HG03139 (cell line): ENCODE measurements around the gene REXO4.
"Not testable (repeated sequence)": the region's sequence is repeated elsewhere in the genome, so short reads cannot be mapped to it uniquely, and the experiment has no call there.

Experiments used
- ATAC-seq: cut with Tn5 transposase; IDR thresholded peaks from one replicate; pipeline ENCODE4 v1.9.1; 2021; ENCODE audit not compliant: unreplicated experiment

Gene REXO4

DNA sequence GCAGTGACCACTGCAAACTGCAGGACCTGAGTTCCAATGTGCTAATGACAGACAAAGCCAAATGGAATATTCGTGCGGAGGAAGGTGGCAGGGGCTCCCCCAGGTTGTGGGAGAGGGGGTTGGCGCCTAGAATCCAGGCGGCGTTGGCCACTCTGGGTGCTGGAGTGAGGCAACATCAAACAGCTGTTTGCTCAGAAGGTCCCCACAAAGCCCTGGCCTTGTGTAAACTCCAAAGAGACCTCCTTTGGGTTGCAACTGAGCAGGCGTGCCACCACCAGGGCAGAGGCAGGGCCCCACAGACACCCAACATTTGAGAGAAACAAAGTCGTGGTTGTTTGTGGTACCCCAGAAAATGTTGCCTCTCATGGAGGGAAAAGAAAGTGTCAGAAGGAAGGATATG lies 27.1 kb downstream of the REXO4 start:
- no peak for ATAC-seq

DNA sequence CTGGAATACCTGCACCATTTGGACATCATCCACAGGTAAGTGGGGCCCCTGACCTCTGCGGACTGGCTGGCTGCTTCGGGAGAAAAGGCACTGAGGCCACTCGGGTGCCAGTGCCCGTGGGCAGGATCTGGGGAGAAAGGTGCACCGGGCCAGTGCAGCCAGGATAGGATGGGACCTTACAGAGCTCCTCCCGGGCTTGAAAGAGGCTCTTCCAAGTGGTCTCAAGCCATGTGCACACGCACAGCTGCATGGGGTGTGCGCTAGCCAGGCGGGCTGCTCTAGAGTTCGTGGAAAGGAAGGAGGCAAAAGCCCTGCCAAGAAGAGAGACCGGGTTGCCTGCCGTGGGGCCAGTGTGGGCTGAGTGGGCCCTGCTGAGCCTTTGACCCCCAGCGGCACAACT lies 28.2 kb downstream of the REXO4 start:
- ATAC-seq: no peak

DNA sequence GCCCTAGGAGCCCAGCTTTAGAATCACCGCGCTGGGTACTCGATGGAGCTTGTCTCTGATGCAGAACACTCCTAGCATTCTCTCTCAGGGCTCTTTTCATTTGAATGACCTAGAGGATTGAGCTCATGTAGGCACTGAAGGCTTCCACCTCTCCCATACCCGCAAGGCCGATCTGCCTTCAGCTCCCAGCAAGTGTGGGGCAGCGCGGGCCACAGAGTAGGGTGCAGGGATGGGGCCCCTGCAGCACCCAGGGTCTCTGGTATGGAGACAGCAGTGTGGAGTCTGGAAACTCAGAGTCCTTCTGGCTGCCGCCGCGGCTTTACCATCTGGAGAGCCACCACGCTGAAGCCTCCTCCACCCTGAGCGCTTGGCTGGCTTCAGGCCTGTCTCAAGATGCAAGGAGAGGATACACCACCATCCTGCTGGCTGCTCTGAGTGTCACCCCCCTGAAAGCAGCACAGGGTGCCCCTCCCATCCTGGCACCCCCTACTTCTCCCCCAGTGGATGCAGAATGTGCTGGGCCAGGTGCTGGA lies 28.7 kb downstream of the REXO4 start:
- no peak for ATAC-seq

DNA sequence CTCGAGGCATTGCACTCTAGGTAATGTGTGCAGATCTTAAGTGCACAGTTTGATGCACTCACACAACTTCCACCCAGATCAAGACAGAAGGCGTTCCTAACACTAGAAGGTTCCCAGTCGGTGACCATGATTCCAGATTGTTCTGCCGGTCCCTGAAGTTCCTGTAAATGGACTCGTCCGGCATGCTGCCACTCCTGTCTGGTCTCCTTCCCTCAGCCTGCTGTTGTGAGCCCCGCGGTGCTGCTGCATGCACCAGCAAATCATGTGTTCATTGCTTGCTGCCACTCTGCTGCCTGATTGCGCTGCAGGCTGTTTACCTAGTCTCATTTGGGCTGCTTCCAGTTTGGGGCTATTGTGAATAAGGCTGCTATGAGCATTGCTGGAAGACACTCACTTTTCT lies 30.1 kb downstream of the REXO4 start:
- ATAC-seq: no peak

DNA sequence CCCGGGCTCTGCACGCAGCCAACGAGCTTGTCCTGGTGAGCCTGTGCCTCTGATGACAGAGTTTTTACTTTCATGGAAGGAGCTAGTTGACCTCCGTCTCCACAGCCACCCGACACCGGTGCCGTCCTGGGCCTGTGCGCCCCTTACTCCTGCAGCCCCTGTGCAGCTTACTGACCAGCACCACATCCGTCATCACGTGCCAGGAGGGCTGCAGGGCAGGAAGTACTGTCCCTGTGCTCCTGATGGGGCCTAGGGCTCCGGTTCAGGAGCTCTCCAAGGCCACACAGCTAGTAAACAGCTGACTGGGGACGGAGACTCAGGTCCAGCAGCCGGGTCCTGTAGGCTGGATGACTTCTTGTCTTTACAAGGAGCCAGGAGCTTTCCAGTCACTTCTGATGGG lies 31.5 kb downstream of the REXO4 start:
- ATAC-seq: no peak

DNA sequence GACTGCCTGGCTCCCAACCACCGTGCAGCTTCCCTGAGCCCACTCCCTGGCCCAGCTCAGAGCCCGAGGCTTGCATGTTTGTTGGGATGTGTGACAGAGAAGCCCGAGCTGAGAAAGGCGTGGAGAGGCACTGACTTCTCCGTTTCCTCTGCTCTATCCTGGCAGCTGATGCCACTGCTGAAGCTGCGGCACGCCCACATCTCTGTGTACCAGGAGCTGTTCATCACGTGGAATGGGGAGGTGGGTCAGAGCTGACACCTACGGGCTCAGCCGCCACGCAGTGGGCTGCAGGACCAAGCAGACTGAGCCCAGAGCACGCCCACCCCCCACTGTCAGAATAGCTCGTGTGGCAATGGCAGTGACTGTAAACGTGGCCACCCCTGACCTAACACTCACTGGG lies 32.4 kb downstream of the REXO4 start:
- no peak for ATAC-seq

DNA sequence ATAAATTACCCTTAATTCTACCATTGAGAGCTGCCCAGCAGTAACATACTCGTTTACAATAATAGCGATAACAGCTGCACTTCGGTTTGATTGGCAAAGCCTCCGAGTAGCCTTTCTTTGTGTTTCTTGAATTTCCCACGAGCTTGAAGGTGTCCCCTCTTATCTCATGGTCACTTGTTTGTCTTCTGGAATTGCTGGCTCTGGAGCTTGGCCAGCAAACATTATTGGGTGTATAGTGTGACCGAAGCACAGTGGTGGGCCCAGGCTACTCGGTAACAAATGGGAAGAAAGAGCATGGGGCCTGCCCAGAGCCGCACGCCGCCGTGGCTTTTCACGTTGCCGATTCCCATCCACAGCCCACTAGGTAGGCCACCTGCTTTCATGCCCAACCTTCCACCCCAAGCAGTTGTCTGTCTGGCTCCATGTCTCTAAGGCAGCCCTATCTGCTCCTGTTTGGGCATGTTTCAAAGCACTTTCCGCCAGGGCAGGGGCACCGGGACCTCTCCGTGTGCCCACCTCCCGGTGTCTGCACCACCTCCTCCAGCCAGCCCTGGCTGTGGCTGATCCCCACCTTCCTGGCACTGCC lies 33.0 kb downstream of the REXO4 start:
- ATAC-seq: no peak

DNA sequence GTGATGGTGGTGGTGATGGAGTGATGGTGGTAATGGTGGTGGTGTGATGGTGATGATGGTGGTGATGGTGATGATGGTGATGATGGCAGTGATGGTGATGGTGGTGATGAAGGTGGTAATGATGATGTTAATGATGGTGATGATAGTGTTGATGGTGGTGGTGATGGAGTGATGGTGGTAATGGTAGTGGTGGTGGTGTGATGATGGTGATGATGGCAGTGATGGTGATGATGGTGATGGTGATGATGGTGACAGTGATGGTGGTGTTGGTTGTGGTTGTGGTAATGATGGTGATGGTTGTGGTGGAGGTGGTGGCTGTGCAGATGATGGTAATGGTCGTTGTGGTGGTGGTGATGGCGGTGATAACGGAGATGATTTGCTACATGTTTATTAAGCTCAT lies 34.4 kb downstream of the REXO4 start:
- no peak for ATAC-seq

DNA sequence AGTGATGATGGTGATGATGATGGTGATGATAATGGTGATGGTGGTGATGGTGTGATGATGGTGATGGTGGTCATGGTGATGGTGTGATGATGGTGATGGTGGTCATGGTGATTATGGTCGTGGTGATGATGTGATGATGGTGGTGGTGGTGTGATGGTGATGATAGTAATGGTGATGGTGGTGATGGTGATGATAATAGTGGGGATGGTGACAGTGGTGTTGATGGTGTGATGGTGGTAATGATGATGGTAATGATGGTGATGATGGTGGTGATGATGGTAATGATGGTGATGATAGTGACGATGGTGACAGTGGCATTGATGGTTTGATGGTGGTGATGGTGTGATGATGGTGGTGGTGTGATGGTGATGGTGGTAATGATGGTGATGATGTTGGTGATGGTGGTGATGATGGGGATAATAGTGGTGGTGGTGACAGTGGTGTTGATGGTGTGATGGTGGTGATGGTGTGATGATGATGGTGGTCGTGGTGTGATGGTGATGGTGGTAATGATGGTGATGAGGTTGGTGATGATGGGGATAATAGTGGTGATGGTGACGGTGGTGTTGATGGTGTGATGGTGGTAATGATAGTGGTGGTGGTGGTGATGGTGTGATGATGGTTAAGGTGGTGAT lies 35.2 kb downstream of the REXO4 start:
- no peak for ATAC-seq

DNA sequence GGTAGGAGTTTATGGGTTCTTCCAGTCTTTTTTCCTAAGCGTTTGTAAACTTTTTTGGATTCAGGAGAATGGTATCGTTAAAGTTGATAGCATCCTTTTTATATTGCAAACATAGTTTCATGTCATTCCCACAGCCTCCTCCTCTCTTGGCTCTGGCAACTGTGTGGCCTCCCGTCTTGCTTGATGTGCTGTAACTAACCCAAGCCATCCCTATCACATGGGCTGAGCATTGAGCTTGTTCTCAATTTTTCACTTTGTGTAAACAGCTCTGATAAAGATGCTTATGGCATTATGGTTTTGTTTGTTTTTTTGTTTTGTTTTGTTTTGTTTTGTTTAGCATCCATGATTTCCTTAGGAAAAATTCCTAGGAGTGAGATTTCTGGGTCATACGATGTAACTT lies 37.1 kb downstream of the REXO4 start:
- ATAC-seq: no peak

DNA sequence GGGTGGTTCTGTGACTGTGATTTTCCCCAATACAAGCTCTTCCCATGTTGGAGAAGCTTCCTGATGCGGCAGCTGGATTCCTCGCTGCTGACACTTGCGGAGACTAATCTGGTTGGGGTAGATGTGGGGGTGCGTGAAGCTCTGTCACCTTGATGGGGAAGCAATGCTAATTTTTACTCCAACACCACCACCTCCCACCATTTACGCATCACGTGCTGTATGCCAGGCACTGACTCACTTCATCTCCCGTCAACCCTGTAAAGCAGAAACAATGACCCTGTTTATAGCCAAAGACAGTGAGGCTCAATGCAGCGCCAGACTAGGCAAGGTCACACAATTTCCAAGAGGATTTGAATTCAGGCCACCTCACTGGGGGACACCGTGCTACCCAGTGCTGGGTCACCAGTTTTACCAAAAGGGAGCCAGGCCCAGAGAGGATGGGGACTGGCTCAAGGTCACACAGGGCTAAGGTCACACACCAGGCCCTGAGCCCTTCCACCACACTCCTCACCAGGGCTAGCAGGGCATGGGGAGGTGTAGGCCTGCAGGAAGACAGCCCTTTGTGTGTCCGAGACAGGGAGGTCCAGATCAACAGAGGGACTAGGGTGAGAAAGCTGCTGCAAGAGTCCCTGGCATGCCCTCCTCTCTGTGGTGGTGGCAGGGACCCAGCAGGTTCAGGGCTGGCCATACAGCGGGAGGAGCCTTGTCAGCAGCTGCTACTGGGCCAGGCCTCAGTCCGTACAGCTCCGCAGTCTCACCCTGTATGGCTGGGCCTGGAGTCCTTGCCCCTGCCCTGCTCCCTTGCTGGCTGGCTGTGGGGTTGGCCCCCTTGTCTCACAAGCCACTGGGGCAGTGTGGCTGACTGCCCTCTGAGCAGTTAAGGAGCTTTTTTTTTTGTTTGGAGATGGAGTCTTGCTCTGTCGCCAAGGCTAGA lies 38.4 kb downstream of the REXO4 start:
- no peak for ATAC-seq

DNA sequence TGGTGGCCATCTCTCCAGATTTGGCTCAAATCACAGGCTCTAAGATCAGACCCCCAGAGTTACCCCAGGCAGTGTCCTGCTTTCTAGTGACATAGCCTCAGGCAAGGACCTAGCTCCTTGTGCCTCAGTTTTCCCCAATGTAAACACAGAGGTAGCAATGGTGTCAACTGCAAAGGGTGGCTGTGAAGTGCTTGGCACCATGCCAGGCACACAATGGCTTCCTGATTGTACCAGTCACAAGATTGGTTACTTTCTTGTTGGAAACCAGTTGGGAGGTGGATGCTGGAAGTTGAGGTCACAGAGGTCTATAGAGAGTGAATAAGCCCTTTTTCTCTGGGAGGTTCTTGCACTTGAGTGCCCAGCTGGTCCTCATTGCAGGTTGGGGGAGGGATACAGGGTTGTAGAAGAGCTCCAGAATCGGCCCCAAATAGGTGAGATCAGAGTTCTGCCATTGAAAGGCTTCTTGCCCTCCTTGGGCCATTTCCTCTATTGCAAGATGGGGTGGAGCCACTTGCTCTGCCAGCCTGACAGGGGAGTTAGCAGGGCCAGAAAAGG lies 39.3 kb downstream of the REXO4 start:
- no peak for ATAC-seq

DNA sequence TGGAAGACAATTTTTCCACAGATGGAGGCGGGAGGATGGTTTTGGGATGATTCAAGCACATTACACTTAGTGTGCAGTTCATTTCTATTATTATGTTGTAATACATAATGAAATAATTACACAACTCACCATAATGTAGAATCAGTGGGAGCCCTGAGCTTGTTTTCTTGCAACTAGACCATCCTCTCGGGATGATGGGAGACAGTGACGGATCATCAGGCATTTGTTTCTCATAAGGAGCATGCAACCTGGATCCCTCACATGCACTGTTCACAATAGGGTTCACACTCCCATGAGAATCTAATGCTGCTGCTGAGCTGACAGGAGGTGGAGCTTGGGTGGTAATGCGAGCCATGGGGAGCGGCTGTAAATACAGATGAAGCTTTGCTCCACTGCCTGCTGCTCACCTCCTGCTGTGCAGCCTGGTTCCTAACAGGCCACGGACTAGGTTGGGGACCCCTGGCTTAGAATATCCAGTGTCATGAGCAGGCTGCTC lies 40.0 kb downstream of the REXO4 start:
- no peak for ATAC-seq

DNA sequence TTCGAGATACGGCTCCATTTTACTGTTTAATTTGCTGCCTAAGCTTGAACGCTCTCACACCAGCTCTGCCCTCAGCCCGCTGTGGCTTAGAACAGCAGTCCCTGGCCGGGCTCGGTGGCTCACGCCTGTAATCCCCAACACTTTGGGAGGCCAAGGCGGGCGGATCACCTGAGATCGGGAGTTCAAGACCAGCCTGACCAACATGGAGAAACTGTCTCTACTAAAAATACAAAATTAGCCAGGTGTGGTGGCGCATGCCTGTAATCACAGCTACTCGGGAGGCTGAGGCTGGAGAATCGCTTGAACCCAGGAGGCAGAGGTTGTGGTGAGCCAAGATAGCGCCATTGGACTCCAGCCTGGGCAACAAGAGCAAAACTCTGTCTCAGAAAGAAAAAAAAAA lies 40.5 kb downstream of the REXO4 start:
- not testable (repeated sequence) for ATAC-seq

DNA sequence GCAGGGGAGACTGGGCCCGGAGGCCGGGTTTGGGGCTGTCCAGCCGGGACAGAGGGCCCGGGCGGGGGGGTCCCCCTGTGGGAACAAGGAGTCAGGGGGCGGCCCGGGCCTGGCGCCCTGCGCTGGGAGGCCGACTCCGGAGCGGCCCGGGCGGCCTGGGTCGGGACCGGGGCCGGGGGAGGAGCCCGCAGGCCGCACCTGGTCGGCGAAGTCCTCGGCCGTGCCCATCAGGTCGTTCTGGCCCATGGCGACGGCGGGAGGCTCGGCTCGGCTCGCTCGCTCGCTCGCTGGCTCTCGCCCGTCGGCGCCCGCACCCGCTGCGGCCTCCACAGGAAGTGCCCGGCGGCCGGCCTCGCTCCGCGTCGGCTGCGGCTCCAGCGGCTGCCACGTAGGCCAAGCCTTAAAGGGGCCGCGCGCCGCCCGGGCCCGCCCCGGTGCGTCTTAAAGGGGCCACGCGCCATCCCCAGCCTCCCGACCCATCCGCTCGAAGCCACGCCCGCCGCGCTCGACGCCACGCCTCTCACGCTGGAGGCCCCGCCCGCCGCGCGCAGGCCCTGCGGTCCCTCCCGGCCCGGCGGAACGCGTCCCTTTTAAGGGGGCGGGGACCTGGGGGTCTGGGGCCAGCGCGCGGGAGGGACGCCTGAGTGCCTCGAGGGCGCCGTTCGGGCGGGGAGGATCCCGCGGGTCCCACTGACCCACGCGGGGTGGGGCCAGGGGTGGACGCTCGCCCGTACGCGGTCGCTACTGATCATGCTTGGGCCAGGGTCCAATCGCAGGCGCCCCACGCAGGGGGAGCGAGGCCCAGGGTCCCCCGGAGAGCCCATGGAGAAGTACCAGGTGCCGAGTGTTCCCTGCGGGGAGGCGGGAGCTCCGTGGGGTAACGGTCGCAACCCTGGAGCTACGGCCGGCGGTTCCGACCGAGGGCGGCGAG lies 41.8 kb downstream of the REXO4 start, which contains the start of the genes STKLD1 and SURF4:
Gene STKLD1, plus strand, starts transcription at position 643 of the 931 bp plus-strand sequence. Its CDS starts 108 bp downstream, at position 751.
Gene SURF4, minus strand, starts transcription at position 337 of the 931 bp plus-strand sequence. Its CDS starts 91 bp downstream, at position 246.
- ATAC-seq: peak; percentile 86

DNA sequence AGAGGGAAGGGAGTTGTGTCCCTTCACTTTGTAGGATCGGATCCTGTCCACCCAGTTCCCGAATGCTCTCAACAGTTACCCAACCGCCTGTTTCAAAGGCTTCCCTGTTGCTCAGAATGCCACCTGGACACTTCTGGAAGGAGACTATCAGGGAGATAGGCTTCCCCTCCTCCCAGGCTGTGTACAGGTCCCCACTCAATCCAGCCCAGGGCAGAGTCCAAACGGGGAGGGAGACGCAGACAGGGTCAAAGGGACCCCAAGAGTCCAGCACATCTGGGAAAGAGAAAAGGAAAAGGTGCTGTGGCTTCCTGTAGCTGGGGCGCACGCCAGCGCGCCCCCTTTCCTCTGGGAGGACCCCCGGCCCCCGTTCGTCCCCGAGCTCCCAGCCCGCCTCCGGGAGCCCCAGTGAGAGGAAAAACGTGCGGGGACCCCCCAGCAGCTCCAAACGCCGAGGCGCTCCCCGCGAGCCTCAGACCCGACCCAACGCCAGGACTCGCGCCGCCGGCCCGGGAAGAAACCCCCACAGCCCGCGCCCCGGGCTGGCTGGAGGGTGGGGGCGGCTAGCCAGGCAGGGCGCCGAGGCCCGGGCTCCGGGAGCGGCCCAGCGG lies 42.6 kb downstream of the REXO4 start:
- no peak for ATAC-seq

DNA sequence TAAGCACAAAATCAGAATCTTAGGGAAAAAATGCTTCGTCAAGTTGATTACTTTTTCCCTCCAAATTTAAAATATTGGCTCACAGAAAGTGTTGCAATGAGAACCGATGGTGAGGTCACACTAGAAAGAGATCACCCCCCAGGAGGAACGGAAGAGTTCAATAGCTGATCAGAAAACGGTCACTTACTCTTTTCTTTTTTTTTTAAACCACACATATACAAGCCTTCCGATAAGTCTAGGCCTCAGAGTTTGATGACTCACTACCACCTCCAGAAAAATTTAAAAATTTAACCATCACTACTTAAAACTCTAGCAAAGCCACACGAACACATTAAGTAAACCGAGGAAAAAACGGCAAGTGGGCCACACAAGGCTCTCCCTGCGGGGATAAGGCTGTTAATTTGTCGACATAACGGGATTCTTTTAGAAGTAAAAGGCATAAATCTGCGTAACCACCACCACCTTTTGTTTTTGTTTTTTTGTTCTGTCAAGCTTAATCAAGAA lies 43.1 kb downstream of the REXO4 start:
- ATAC-seq: no peak

DNA sequence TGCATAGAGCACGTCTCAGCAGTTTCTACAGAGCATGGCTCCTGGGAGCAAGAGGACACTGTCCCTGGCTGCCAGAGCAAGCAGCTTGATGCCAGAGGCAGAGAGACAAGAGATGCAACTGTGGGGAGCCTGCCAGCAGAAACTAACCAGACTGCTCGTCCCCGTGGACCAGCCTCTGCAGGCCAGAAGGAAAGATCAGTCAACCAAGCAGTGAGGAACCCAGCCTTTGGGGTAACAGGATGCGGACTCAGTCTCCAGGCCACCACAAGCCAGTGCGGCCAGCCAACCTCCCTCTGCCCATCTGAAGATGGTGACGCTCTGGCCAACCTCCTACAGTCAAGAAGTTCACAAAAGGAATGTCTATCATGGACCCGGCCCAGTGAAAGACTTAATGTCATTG lies 45.7 kb downstream of the REXO4 start:
- no peak for ATAC-seq

DNA sequence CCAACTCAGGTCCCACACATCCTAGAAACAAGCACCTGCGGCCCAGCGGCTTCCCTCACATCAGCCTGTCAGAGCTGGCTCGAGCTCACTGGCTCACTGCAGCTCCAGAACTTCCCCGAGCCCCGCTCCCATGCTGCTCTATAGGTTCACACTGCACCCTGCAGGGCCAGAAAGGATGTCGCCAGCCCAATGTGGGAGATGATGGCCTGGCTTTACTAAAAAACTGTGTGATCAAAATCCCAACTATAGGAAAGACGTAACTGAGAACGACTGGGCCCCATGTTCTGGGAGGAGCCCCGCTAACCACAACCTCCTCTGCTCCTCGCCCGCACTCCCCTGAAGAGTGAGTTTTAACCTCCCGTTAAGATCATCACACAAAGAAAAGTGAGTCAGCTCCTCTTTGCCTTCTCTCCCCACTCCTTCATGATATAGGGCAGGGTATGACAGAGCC lies 46.5 kb downstream of the REXO4 start:
- no peak for ATAC-seq
